MG63 (cell line): ENCODE data around the gene GTF2IRD1. TPM values are rescaled to one million over a fixed set of nuclear protein-coding genes. Genes with fewer than 3 reads are reported as not detected.

Source experiments
- total RNA-seq: library from RNA; depleted of rRNA; stranded (reverse); fragments of >200 nt; shearing (Covaris generic); gene quantifications from 2 replicates; pipeline ENCODE4 v1.2.3, GENCODE V29; 2014; ENCODE audit warnings: low replicate concordance; rRNA removed

The GTF2IRD1 gene
- total RNA-seq, 1 experiment from 2014 or later: 9.9 TPM

Other genes starting within 250 kb of the GTF2IRD1 start
- 0.20 TPM in 1 of 2 replicates, not detected in the other for gene LAT2, start 243.9 kb upstream of the GTF2IRD1 start, total RNA-seq
- gene RFC2, start 199.5 kb upstream of the GTF2IRD1 start, total RNA-seq: 17.3 and 27.4 TPM in 2 replicates
- gene CLIP2, start 164.5 kb upstream of the GTF2IRD1 start, total RNA-seq: 6.3 and 6.9 TPM in 2 replicates
- gene GTF2I, start 203.8 kb downstream of the GTF2IRD1 start, total RNA-seq: 57.8 and 144 TPM in 2 replicates